ENCODE data around the gene CTSZ.

DNA sequence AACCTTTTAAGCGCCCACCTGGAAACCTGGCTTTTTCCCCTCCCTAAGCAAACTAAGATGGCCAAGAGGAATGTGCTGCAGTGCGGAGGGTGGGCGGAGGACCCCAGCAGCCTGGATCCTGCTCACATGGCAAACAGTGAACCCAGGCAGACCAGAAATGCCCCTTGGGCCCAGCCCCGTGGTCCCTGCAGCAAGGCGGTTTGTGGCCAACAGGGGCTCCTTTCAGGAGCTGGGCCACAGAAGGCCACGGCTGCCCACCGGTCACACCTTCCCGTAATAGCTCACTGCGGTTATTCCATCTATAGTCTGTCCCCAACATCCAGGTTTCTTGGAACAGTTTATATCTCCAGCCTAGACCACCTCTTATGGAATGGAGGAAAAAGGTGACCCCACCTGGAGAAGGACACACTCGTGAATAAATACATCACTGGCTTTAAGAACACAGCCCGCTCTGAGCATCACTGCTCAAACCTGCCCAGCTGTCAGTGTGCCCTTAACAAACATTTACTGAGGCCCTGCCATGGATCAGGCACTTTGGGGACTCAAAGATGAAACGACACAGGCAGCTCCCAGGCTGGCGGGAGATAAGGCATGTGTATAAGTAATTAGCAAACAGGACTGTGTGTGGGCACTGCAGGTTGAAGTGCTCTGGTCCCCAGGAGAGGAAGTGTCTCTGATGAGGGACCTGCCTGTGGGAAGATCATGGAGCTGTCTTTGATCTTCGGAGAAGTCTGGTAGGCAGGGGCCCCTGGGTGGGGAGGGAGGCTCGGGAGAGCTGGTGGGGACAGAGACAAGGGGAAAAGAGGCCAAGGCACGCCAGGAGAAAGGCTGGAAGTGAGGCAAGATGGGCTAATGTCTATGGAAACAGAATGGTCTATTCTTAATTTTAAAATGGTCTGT lies 9.0 kb upstream of the CTSZ start:
- TF ChIP-seq, protein P1, sequence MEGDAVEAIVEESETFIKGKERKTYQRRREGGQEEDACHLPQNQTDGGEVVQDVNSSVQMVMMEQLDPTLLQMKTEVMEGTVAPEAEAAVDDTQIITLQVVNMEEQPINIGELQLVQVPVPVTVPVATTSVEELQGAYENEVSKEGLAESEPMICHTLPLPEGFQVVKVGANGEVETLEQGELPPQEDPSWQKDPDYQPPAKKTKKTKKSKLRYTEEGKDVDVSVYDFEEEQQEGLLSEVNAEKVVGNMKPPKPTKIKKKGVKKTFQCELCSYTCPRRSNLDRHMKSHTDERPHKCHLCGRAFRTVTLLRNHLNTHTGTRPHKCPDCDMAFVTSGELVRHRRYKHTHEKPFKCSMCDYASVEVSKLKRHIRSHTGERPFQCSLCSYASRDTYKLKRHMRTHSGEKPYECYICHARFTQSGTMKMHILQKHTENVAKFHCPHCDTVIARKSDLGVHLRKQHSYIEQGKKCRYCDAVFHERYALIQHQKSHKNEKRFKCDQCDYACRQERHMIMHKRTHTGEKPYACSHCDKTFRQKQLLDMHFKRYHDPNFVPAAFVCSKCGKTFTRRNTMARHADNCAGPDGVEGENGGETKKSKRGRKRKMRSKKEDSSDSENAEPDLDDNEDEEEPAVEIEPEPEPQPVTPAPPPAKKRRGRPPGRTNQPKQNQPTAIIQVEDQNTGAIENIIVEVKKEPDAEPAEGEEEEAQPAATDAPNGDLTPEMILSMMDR (IDR thresholded peaks at IDR 0.05), result no peak
- TF ChIP-seq EZH2 (IDR thresholded peaks at IDR 0.05; ENCODE audit: borderline replicate concordance, insufficient read depth, low read depth, low read length, poor library complexity, severe bottlenecking), result no peak
